A549 (cell line): ENCODE data around the gene LRSAM1. TPM values are rescaled to one million over a fixed set of nuclear protein-coding genes. Genes with fewer than 3 reads are reported as not detected.

Experiments used
- polyA plus RNA-seq, 4 experiments: library from polyadenylated mRNA; depleted of rRNA in 3 of 4; stranded (reverse); fragments of >200 nt; fragmentation: RNase III in 1 of 4; extraction: RNeasy Plus Mini Kit Qiagen cat#74134 plus additional on column Dnase treatment in 1 of 4; gene quantifications; 2 replicates in 3 of 4; 3 replicates in 1 of 4; pipeline ENCODE4 v1.2.3, GENCODE V29; 2011 to 2017
- small RNA-seq, 6 experiments: library from RNA; depleted of rRNA; stranded (forward); fragments of <200 nt; gene quantifications; one replicate each; pipeline ENCODE3, GENCODE V24; 2012

LRSAM1 gene
- polyA plus RNA-seq, 2 of the 4 experiments (the other 2 are of a cell fraction), result 5.1 to 10.0 TPM

Small RNAs within 50 kb of the gene (small RNA-seq; reads per million reads assigned to genes)
- gene RF00019 (0 reads per million in 6 experiments), gene SNORA65 (25.6 to 612 (median 68.9) reads per million in 6 experiments)

Other genes with a start within 250 kb of the LRSAM1 start
- gene GARNL3, start 186.7 kb upstream of the LRSAM1 start, polyA plus RNA-seq (2011; rRNA removed), result 5.1 and 6.0 TPM in 2 replicates
- 2.9 to 3.4 TPM (median 3.0 TPM) in 3 replicates for gene GARNL3, start 186.7 kb upstream of the LRSAM1 start, polyA plus RNA-seq (2017; fragmentation: RNase III; extraction: RNeasy Plus Mini Kit Qiagen cat#74134 plus additional on column Dnase treatment)
- gene SLC2A8, start 54.3 kb upstream of the LRSAM1 start, polyA plus RNA-seq (2011; rRNA removed), result 7.3 and 8.3 TPM in 2 replicates
- 16.0 to 16.3 TPM (median 16.3 TPM) in 3 replicates for gene SLC2A8, start 54.3 kb upstream of the LRSAM1 start, polyA plus RNA-seq (2017; fragmentation: RNase III; extraction: RNeasy Plus Mini Kit Qiagen cat#74134 plus additional on column Dnase treatment)
- gene ZNF79, start 27.1 kb upstream of the LRSAM1 start, polyA plus RNA-seq (2011; rRNA removed), result 5.7 and 7.4 TPM in 2 replicates
- 4.9 to 5.5 TPM (median 5.1 TPM) in 3 replicates for gene ZNF79, start 27.1 kb upstream of the LRSAM1 start, polyA plus RNA-seq (2017; fragmentation: RNase III; extraction: RNeasy Plus Mini Kit Qiagen cat#74134 plus additional on column Dnase treatment)
- gene RPL12, start 104 bp upstream of the LRSAM1 start, polyA plus RNA-seq (2011; rRNA removed), result 1,891 and 2,198 TPM in 2 replicates
- 2,384 to 2,622 TPM (median 2,519 TPM) in 3 replicates for gene RPL12, start 104 bp upstream of the LRSAM1 start, polyA plus RNA-seq (2017; fragmentation: RNase III; extraction: RNeasy Plus Mini Kit Qiagen cat#74134 plus additional on column Dnase treatment)
- gene STXBP1, start 160.8 kb downstream of the LRSAM1 start, polyA plus RNA-seq (2011; rRNA removed), result 13.3 and 20.4 TPM in 2 replicates
- 16.1 to 22.6 TPM (median 19.8 TPM) in 3 replicates for gene STXBP1, start 160.8 kb downstream of the LRSAM1 start, polyA plus RNA-seq (2017; fragmentation: RNase III; extraction: RNeasy Plus Mini Kit Qiagen cat#74134 plus additional on column Dnase treatment)